Measurements from ENCODE around the gene RNF149. TPM values are rescaled to one million over a fixed set of nuclear protein-coding genes. Genes with fewer than 3 reads are reported as not detected.
A peak's percentile ranks its signal among the peaks of the same experiment; 100 is the strongest.

RNF149 gene
- total and polyA plus RNA-seq, 2 donors (not counting 3 experiments of a cell fraction or from before 2014, with no cell fraction given), result 31.3 to 66.6 TPM

DNA sequence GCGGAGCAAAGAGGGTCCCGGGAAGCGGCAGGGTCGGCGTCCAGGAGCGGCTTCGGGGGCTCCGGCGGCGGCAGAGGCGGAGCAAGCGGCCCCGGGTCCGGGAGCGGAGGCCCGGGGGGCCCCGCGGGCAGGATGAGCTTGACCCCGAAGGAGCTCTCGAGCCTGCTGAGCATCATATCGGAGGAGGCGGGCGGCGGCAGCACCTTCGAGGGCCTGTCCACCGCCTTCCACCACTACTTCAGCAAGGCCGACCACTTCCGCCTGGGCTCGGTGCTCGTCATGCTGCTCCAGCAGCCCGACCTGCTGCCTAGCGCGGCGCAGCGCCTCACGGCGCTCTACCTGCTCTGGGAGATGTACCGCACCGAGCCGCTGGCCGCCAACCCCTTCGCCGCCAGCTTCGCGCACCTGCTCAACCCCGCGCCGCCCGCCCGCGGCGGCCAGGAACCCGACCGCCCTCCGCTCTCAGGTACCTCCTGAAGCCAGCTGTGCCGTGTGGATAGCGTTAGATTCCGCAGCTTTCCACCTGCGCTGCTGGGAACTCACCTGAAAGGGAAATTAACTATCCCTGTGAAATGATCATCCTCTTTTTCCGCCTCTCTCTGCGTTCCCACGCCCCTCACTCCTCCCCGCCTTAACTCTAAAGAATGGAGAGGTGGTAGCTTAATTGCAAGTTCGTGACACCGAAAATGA is 55.3 kb downstream of the RNF149 start:
- intact Hi-C loops (cut with micrococcal nuclease), result loop anchor here (2.0 to 5.0 kb wide), 3 partner anchors 54 to 241 kb away; partner anchors contain the start of gene CREG2
- no peak for FAIRE-seq
- Histone ChIP-seq H3K36me3 (ENCODE audit: control insufficient read depth in 2 of 2, extremely low read depth in 1 of 2, insufficient read depth in 2 of 2, low read length in 2 of 2) (no peaks in the 10 kb centered on the region), H3K79me2 (ENCODE audit: control insufficient read depth, insufficient read depth, low read length) (peaks cover 36% of the 10 kb centered on the region), H4K20me1 (replicated peaks; ENCODE audit: control insufficient read depth, extremely low read depth, insufficient read depth, low read length) (no peaks in the 10 kb centered on the region), H3K4me1 (ENCODE audit: control insufficient read depth, extremely low read depth, insufficient read depth, low read length) (peaks cover 18% of the 10 kb centered on the region), H3K4me3 (replicated peaks in 1 of 3; ENCODE audit: insufficient read depth in 1 of 3, low read depth in 1 of 3, low read length in 3 of 3) (peak overlapping the region; percentile 65 to 94 (median 88)), H3K9me3 (replicated peaks; ENCODE audit: control insufficient read depth, insufficient read depth, low read length) (no peaks in the 10 kb centered on the region), H3K27ac (ENCODE audit: insufficient read depth, low read depth, low read length) (peak overlapping the region; percentile 89), H2AFZ (ENCODE audit: low read depth, low read length) (peak overlapping the region; percentile 82), H3K4me2 (ENCODE audit: insufficient read depth, low read length) (peak overlapping the region; percentile 91), H3K9me1 (replicated peaks; ENCODE audit: control insufficient read depth, extremely low read depth, insufficient read depth, low read length) (no peaks in the 10 kb centered on the region), H3K27me3 (ENCODE audit: control insufficient read depth in 2 of 2, insufficient read depth in 2 of 2, low read length in 2 of 2) (no peaks in the 10 kb centered on the region), H3K9ac (replicated peaks; ENCODE audit: extremely low read depth, insufficient read depth, low read length) (peak overlapping the region; percentile 97)
- TF ChIP-seq EZH2 (IDR thresholded peaks at IDR 0.05; ENCODE audit: borderline replicate concordance, low read depth, low read length, severe bottlenecking) (no peak), MYC (IDR thresholded peaks at IDR 0.05; ENCODE audit: low read depth, low read length) (no peak), JUN (IDR thresholded peaks at IDR 0.05; ENCODE audit: borderline replicate concordance, insufficient read depth, insufficient read length, low read depth) (no peak), GATA2 (IDR thresholded peaks at IDR 0.05; ENCODE audit: insufficient read depth, insufficient read length, low read depth, low read length) (no peak), POLR2A (IDR thresholded peaks at IDR 0.05; ENCODE audit: low read depth, low read length) (no peak), FOS (IDR thresholded peaks at IDR 0.05; ENCODE audit: borderline replicate concordance, insufficient read depth, low read length) (no peak), POLR2AphosphoS5 (IDR thresholded peaks at IDR 0.05; ENCODE audit: insufficient read depth, low read depth, low read length) (no peak)
- TF ChIP-seq, protein P1, sequence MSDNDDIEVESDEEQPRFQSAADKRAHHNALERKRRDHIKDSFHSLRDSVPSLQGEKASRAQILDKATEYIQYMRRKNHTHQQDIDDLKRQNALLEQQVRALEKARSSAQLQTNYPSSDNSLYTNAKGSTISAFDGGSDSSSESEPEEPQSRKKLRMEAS (IDR thresholded peaks at IDR 0.05; ENCODE audit: insufficient read depth, insufficient read length), result no peak
- TF ChIP-seq, protein P2, sequence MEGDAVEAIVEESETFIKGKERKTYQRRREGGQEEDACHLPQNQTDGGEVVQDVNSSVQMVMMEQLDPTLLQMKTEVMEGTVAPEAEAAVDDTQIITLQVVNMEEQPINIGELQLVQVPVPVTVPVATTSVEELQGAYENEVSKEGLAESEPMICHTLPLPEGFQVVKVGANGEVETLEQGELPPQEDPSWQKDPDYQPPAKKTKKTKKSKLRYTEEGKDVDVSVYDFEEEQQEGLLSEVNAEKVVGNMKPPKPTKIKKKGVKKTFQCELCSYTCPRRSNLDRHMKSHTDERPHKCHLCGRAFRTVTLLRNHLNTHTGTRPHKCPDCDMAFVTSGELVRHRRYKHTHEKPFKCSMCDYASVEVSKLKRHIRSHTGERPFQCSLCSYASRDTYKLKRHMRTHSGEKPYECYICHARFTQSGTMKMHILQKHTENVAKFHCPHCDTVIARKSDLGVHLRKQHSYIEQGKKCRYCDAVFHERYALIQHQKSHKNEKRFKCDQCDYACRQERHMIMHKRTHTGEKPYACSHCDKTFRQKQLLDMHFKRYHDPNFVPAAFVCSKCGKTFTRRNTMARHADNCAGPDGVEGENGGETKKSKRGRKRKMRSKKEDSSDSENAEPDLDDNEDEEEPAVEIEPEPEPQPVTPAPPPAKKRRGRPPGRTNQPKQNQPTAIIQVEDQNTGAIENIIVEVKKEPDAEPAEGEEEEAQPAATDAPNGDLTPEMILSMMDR (IDR thresholded peaks at IDR 0.05; ENCODE audit: extremely low read depth in 1 of 2, insufficient read depth in 1 of 2, low read depth in 1 of 2, low read length in 2 of 2), result no peak
- POLR2A ChIA-PET, result interaction anchor here (1.1 kb wide), 1 partner anchor 444 kb away, joined by 4 read pairs; the partner anchor contains the start of gene MAP4K4
- no TSS peak for BruUV-seq (replicated peaks)
- dilution Hi-C loops (cut with MboI; ENCODE audit: extremely low pct_ligation_motif_present, low sequenced_read_pairs), result no loop called here
- DNase-seq (ENCODE audit: low read depth, low spot score), result peak; percentile 54
- CTCF ChIA-PET, result interaction anchor here (0.6 to 2.8 kb wide), 4 partner anchors 10 to 241 kb away, joined by 3 to 13 read pairs (median 6); no protein-coding TSS in a partner anchor

Measured in endothelial cell of umbilical vein (primary cell).